NCI-H2227 (cell line): ENCODE measurements around the gene MAP1S.

Experiments
- DNase-seq: peaks from one replicate; lab custom pipeline; 2025; ENCODE audit not compliant: unreplicated experiment; lab: John Stamatoyannopoulos, UW

MAP1S gene

DNA sequence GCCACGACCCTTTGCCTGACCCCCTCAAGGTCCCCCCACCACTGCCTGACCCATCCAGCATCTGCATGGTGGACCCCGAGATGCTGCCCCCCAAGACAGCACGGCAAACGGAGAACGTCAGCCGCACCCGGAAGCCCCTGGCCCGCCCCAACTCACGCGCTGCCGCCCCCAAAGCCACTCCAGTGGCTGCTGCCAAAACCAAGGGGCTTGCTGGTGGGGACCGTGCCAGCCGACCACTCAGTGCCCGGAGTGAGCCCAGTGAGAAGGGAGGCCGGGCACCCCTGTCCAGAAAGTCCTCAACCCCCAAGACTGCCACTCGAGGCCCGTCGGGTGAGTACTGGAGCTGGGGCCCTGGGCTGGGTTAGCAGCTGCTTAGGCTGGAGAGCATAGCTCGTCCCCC is 8.6 kb downstream of the MAP1S start:
- no peak for DNase-seq

DNA sequence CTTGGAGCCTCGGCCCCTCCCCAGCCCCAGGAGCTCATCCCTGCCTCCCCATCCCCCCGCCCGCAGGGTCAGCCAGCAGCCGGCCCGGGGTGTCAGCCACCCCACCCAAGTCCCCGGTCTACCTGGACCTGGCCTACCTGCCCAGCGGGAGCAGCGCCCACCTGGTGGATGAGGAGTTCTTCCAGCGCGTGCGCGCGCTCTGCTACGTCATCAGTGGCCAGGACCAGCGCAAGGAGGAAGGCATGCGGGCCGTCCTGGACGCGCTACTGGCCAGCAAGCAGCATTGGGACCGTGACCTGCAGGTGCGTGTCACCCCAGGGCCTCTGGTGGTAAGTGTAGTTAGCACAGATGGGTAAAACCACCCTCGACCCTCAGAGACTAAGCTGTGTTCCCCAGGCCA is 13.8 kb downstream of the MAP1S start:
- no peak for DNase-seq

DNA sequence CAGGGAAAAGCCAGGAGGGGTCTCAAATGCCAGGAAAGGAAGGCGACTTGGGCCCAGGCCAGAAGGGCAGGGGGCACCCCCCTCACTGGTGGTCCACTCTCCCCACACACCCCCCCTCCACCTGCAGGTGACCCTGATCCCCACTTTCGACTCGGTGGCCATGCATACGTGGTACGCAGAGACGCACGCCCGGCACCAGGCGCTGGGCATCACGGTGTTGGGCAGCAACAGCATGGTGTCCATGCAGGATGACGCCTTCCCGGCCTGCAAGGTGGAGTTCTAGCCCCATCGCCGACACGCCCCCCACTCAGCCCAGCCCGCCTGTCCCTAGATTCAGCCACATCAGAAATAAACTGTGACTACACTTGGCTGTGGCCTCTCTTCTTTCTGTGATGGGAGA is 14.9 kb downstream of the MAP1S start:
- DNase-seq: no peak

DNA sequence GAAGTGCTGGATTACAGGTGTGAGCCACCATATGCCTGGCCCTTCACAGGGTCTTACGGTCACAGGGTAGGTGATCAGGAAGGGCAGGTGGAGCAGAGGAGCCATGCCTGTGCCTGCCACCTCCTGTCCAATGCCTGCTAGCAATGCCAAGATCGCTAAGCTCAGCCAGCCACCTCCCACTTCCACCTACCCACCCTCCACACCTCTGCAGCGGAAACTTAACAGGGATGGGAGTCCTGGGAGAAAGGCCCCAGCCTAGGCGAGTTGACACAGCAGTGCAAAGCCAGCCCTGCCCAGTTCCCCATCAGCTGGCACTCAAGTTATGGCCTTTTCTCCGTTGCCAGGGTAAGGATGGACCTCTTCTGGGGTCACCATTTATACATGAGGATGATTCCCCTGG is 16.1 kb downstream of the MAP1S start:
- no peak for DNase-seq

DNA sequence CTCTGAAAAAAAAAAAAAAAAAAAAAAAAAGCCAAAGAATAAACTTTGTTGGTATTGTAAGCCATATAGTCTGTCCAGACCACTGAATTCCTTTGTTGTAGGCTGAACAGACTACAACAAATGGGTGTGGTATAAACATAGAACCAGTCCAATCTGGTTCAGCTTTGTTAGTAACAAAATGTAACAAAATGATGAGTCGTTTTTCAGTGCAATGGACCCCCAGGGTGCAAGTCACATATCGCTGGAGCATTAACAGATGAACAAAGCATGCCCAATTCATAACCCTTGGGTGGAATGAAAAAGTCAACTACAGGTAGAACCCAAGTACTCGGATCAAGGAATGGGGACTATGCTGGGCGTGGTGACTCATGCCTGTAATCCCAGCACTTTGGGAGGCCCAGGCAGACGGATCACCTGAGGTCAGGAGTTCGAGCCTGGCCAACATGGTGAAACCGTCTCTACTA is 18.4 kb downstream of the MAP1S start:
- DNase-seq: no peak

DNA sequence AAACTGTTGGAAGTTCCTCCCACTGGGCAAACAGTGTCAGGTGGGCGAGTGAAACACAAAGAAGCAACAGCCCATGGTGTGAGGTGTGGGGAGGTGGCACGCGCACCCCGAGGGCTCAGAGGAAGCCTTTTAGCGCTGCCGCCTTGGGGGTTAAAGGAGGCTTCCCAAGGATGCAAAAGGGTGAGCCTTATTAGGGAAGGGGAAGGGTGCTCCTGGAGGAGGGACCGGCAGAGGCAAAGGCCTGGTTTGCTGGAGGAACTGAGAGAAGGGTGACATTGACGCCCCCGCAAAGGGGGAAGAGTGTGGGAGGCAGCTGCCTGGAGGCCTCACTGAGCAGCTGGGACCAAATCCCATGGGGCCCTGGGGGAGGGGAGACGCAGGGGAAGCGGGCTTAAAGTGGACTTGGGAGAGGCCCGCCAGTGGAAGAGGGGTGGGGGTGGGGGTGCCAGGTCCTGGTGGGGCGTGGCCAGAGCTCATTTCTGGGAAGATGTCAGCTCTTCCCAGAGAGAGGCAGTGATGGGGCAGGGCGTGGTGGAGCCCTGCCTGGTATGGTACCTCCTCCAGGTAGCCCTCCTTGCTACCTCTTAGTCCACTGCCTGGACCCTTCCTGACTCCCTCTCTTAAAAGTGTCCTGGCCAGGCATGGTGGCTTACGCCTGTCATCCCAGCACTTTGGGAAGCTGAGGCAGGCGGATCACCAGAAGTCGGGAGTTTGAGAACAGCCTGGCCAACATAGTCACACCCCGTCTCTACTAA is 20.0 kb downstream of the MAP1S start:
- no peak for DNase-seq

DNA sequence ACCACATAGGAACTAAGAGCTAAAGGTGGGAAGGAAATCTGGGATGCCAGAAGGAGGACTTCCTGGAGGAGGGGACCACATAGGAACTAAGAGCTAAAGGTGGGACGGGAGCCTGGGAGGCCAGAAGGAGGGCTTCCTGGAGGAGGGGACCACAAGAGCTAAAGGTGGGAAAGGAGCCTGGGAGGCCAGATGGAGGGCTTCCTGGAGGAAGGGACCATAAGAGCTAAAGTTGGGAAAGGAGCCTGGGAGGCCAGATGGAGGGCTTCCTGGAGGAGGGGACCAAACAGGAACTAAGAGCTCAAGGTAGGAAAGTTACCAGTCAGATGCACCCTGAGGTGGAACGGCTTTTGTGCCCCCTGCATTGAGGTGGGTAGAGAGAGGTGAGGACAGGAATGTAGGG is 22.2 kb downstream of the MAP1S start:
- no peak for DNase-seq

DNA sequence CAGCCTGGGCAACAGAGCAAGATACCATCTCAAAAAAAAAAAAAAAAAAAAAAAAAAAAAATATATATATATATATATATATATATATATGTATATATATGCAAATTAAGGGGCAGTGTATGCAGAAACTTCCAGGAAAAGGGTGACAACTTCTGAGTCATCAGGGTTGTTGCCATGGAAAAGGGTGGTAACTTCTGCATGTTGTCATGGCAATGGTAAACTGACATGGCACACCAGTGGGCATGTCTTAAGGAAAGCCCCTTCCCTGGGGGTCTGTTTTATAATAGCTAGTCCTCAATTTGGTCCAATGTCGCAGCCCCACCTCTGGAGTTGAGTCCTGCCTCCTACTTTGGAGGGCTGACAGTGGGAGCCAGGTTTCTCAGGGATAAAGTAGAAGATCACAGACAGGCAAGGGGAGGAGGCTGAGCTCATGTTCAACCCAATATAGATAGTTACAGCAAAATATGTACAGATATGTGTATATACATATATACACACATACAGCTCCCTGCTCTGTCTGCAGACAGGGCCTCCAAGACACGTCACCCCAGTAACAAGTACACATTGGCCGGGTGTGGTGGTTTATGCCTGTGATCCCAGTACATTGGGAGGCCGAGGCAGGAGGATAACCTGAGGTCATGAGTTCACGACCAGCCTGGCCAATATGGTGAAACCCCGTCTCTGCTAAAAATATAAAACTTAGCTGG is 24.7 kb downstream of the MAP1S start:
- DNase-seq: no peak

DNA sequence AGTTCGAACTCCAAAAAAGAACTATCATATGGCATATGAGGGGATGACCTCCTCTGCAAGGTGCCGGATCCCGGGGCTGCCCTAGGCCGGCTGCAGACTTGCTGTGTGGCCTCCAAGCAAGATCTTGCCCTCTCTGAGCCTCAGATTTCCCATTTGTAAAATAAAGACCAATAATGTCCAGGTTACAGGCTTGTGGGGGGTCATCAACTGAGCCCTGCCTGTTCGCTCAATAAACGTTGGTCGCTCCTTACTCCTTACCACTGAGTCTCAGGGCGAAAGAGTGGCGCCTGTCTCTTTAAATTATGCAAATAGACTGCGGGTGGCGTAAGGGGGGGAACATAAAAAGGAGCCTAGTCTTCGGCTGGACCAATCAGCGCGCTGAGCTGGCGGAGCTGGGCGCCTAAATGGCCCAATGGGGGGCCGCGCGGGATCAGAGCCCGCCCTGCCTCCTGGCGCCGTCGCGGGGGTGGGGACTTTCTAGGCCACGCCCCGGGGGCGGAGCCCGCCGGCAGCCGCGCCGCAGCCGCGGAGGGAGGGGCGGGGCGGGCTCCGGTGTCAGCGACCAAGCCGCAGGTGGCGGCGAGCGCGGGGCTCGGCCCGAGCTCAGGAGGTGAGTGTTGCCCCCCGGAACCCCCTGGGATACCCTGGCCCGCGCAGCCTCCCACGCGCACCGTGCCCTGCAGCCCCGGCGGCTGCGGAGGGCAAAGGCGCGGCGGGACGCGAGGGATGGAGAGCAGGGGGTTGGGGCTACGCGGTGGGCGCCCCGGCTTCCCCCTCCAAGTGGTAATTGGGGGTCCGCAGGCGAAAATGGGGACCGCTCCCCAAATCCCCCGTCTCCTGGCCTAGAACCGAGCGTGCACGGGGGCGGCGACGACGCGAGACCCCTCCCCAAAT is 28.2 kb downstream of the MAP1S start:
- DNase-seq: peak; percentile 92

DNA sequence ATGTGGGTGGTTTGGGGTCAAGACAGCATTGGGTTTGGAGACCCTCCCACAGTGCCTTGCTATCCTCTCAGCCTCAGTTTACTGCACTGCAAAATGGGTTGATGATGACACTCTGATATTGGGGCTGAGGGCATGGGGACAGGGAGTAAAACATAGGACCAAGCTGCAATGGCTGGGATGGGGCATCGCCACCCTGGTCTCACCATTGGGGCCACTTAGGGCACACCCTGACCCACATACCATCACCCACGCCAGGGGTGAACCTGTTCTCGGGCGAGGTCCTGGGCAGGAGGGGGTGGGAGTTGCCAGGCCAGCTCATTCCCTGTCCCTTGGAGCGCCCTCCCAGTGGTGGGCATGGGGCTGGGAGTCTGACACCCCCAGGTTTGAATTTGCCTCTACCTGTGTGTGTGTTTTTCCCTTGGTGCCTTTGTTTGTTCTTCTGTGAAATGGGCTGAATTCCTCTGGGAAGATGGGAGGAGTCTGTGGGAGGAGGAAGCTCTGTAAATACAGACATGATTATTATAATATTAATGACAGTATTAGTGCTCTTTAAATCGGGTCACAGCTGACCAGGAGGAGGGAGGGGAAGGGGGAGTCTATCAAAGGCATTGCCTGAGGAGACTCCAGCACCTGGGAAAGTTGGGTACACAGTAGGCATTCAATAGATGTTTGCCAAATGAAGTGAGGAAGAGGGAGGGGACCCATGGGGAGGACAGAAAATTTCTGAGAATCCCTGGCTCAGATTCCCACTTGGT is 29.8 kb downstream of the MAP1S start:
- DNase-seq: no peak

DNA sequence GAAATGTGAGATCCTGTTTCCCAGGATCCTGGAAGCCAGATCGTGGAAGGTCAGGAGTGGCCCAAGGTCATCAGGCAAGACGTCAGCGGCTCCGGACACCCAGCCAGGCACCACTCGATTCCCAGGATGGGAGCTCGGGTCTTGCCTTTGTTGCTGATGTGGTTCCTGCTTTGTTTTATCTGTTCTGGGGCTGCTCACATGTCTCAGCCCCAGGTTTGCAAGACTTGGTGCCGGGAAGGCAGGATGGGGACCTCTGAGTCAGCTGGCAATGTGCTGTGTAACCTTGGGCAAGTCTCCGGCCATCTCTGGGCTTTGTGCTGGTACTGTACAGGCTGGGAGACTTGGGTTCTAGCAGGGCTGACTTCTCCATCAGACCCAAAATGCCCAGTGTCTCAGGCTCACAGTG is 30.6 kb downstream of the MAP1S start:
- no peak for DNase-seq

DNA sequence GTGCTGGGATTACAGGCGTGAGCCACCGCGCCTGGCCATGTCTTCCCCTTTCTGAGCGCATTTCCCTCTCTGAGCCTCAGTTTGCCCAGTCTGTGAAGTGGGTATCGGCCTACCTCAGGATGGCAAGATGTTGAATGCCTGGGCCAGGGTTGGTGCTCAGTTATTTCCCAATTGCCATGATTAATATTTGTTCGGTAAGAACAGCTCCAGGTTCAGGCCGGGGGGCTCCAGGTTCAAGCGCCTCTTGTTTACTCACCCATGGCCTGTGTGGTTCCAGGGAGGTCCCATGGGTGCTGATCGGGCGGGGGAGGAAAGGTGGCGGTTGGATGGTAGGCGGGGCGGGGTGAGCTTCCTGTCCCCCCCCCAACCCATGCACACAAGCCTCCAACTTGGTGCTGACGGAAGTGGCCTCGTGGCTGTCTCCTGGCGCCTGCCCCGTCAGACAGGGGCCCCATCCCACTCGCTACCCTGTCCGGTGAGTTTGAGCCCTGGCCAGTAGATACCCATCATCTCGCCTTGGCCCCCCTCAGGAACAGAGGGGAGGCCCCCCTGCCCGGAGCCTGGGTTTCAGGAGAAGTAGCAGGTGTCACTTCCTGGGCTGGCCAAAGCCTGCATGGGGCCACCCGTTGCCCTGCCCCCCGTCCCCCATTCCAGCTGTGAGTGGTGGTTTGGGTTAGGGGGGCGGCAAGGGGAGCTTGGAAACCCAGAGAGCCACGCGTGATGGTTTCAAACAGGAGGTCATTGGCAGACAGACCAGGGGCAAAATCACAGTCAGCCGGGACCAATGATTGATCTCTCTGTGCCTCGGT is 32.0 kb downstream of the MAP1S start, which contains the start of gene FCHO1:
FCHO1 (plus strand) TSS at position 375 of the 809 bp plus-strand sequence. CDS start 3,688 bp downstream, outside the sequence.
- no peak for DNase-seq

DNA sequence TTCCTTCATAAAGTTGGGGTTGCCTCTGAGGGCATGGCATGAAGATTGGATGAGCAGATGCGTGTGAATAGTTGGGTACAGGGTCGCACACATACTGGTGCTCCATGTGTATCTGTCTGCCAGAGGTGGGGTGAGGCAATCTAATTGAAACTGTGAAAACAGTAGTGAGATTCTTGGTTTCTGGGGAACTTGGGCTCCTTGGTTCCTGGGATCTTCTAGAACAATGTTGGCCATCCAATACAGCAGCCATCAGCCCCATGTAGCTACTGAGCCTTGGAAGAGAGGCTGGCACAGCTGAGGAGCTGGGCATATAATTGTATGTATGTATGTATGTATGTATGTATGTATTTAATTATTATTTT is 32.6 kb downstream of the MAP1S start:
- DNase-seq: no peak

DNA sequence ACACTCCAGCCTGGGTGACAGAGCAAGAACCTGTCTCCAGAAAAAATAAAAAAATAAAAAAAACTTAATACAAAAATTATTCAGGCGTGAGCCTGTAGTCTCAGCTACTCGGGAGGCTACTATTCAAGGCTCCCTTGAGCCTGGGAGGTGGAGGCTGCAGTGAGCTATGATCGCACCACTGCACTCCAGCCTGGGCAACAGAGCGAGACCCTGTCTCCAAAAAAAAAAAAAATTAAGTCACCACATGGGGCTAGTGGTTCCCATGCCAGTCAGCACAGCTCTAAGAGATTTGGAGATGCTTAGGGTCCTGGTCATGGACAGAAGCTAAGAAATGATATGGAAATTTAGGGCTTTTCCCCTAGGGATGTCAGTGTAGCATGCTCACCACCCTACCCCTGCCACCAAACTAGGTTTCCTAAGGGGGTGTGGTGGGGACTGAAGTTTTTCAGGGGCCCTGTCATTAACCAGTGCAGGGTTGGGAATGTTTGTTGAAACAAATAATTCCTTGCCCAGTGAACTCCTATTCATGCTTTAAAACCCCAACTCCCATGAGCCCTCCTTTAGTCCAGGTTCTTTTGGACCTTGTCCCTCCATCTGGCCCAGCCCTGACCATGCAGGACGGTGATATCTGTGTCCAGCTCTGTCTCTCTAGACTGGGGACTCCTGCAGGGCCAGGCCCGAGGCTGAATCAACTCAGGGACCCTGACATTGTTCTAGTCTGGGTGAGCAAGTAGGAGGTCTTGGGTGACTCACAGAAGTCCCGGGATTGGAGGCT is 33.8 kb downstream of the MAP1S start:
- DNase-seq: no peak

DNA sequence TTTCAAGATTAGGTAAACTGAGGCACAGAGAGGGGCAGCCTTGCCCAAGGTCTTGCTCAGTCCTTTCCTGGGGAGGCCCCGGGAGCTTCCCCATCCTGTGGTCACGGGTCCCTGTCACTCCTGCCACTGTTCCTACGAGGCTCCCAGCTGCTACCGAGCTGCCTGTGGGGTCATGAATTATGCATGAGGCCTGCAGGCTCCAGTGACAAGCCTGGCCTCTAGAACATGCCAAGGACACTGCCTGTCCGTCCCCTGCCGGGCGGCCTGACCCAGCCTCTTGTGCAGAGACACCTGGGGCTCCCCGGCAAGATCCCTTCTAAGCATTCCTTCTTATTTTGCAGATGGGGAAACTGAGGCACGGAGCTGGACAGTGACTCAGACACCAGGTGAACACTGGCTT is 34.7 kb downstream of the MAP1S start:
- no peak for DNase-seq

DNA sequence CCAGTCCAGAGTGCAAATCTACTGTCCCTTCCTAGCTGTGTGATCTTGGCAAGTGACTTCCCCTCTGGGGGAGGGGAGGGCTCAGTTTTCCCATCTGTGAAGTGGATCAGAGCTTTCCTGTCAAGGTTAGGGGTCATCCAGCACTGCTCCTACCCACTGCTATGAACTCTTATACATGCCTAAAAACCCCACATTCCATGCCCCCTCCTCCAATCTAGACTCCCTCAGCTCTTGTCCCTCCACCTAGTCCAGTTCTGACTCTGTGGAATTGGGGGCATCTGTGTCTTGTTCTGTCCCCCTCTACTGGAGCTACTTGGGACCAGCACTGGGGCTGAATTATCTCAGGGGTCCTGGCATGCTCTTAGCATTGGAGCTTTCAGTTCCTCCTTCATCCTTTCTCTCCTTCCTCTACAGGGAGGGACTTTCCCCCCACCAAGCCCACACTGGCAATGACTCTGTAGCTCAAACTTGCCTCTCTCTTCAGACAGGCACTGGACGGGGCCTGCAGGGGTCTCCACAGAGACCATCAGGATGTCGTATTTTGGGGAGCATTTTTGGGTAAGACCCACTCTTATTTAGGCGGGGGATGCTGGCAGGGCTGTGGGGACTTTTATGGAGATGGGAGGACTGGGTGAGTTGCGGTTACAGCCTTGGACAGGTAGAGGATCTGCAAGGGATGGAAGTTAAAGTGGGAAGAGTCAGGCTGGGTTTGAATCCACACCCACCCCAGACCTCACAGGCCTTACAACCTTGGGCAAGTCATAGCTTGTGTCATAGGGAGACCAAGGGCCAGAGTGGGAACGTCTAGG is 35.6 kb downstream of the MAP1S start:
- DNase-seq: no peak

DNA sequence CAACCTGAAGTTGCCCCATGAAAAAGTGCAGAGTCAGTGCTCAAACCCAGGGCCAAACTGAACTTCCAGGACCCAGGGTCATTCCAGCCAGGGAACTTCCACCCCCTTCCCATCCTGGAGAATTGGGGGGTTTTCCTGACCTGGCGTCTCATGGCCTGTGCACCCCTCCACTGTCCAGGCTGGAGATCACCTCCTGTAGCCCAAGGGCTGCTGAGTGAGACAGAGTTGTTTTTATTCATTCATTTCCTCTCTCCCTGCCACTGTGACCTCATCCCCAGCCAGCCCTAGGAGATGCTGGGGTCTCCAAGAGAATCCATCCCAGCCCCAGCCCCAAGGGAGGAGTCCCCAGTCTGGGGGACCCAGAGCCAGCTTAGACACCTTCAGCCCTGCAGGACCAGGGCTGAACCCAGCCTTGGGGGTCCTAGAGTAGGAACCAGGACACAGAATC is 36.2 kb downstream of the MAP1S start:
- no peak for DNase-seq

DNA sequence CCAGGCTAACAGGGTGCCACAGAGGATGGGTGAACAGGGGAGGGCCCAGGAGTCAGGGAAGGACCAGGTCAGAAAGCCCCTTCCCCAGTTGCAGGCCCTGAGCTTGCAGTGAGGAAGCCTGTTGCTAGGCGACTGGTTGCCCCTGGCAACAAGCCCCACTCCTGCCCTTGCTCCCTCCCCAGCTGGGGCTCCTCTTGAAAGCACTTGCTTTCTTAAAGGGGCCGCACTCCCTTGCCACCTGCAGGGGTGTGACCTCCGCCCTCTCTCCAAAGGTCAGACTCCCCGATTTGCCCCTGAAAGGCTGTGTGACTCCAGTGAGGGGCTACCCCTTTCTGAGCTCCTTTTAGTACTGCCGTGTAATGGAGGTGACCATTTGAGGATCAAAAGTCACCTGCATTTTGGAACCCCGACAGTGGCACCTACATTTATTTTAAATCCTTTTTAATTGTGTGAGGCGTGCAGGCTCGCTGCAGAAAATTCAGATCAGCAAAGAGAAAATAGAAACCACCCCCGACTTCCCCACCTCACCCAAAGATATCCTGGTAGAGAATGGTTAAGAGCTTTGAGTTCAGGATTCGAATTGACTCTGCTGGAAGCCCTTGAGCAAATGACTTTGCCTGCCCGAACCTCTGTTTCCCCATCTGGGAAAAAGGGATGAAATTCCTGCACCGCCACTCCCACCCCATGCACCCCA is 36.8 kb downstream of the MAP1S start:
- DNase-seq: peak; percentile 87
